ENCODE data around the gene COG5.

GRCh38 chr7:107277331-107277730 is 286.4 kb downstream of the COG5 start:
- no peak for TF ChIP-seq CTCF (IDR thresholded peaks at IDR 0.05 in 4 of 5, conservative IDR thresholded peaks at IDR 0.05 in 1 of 5)
- peak in 1 of 2 donors; percentile 8 for TF ChIP-seq POLR2A (IDR thresholded peaks at IDR 0.05)
